SK-N-SH (cell line): ENCODE measurements around the gene PCNX1. TPM values are rescaled to one million over a fixed set of nuclear protein-coding genes. Genes with fewer than 3 reads are reported as not detected.
A peak's percentile ranks its signal among the peaks of the same experiment; 100 is the strongest.

ENCODE experiments used
- CTCF ChIA-PET: fragments of 300-600, 350-600 bp; formaldehyde crosslinking; extraction: SDS; loops from one replicate; lab custom pipeline; 2021; lab: Yijun Ruan, JAX
- POLR2A ChIA-PET: fragments of 350-600 bp; sonication (Branson Sonifier 250); formaldehyde crosslinking; extraction: SDS; loops from one replicate; lab custom pipeline; 2020; ENCODE audit warnings: antibody characterized with exemption, inconsistent platforms; lab: Yijun Ruan, JAX
- DNase-seq: peaks from one replicate; pipeline ENCODE4 v3.0.0; 2012
- H2AFZ ChIP-seq: fragments of 200-600 bp; sonication (generic); 2 replicates; pipeline ENCODE4 v1.8.1; 2016; ENCODE audit warnings: antibody characterized with exemption, mild to moderate bottlenecking, low read depth
- H3F3A ChIP-seq: fragments of 200-600 bp; sonication (generic); replicated peaks from 2 replicates; pipeline ENCODE3; 2016; ENCODE audit warnings: antibody characterized with exemption, mild to moderate bottlenecking; ENCODE audit not compliant: insufficient read depth
- H3K27ac ChIP-seq, 2 experiments: fragments of 200-500 bp in 1 of 2; fragments of 200-600 bp in 1 of 2; sonication (Bioruptor generic) in 1 of 2; sonication (generic), shearing (Covaris generic) in 1 of 2; 2 replicates each; pipeline versions ENCODE4 v1.5.1 to v1.6.1; 2014 to 2016; ENCODE audit warnings: low read depth in 2 of 2, inconsistent platforms in 1 of 2, low read length in 1 of 2, mild to moderate bottlenecking in 1 of 2, mixed read lengths in 1 of 2
- H3K27me3 ChIP-seq: fragments of 200-600 bp; sonication (generic), shearing (Covaris generic); 2 replicates; pipeline ENCODE4 v1.6.1; 2016; ENCODE audit warnings: mixed run types; ENCODE audit not compliant: insufficient read depth
- H3K36me3 ChIP-seq, 2 experiments: fragments of 200-500 bp in 1 of 2; fragments of 200-600 bp in 1 of 2; sonication (Bioruptor generic) in 1 of 2; sonication (generic) in 1 of 2; replicated peaks in 1 of 2; 2 replicates each; pipeline versions ENCODE3 to v1.5.1; 2014 to 2016; ENCODE audit warnings: low read length in 1 of 2, mild to moderate bottlenecking in 1 of 2; ENCODE audit not compliant: insufficient read depth in 2 of 2, control insufficient read depth in 1 of 2
- H3K4me1 ChIP-seq, 2 experiments: fragments of 200-500 bp in 1 of 2; fragments of 200-600 bp in 1 of 2; sonication (Bioruptor generic) in 1 of 2; sonication (generic), shearing (Covaris generic) in 1 of 2; 2 replicates each; pipeline versions ENCODE4 v1.5.1 to v1.6.1; 2014 to 2016; ENCODE audit warnings: low read depth in 1 of 2, low read length in 1 of 2, mixed run types in 1 of 2; ENCODE audit not compliant: insufficient read depth in 2 of 2, control insufficient read depth in 1 of 2
- H3K4me2 ChIP-seq: fragments of 200-600 bp; sonication (generic), shearing (Covaris generic); 2 replicates; pipeline ENCODE4 v1.6.1; 2017; ENCODE audit warnings: mixed run types
- H3K4me3 ChIP-seq, 2 experiments: fragments of 200-500 bp in 1 of 2; fragments of 200-600 bp in 1 of 2; sonication (Bioruptor generic) in 1 of 2; sonication (generic), shearing (Covaris generic) in 1 of 2; 2 replicates each; pipeline versions ENCODE4 v1.5.1 to v1.8.1; 2014 to 2016; ENCODE audit warnings: low read depth in 2 of 2, inconsistent platforms in 1 of 2, low read length in 1 of 2, mild to moderate bottlenecking in 1 of 2, mixed read lengths in 1 of 2, moderate library complexity in 1 of 2
- H3K79me2 ChIP-seq: fragments of 200-600 bp; sonication (generic); 2 replicates; pipeline ENCODE4 v1.8.1; 2017; ENCODE audit warnings: mild to moderate bottlenecking; ENCODE audit not compliant: insufficient read depth
- H3K9ac ChIP-seq: fragments of 200-600 bp; sonication (generic); 2 replicates; pipeline ENCODE4 v1.6.1; 2017; ENCODE audit warnings: mixed run types
- H3K9me2 ChIP-seq: fragments of 200-600 bp; sonication (generic); 2 replicates; pipeline ENCODE4 v1.6.1; 2017; ENCODE audit warnings: mixed run types
- H3K9me3 ChIP-seq: fragments of 200-600 bp; sonication (generic); 2 replicates; pipeline ENCODE4 v1.6.1; 2017; ENCODE audit warnings: mixed run types, mild to moderate bottlenecking, moderate library complexity
- H4K20me1 ChIP-seq: fragments of 200-600 bp; sonication (generic); 2 replicates; pipeline ENCODE4 v1.6.1; 2017; ENCODE audit warnings: mild to moderate bottlenecking, mixed run types; ENCODE audit not compliant: insufficient read depth
- CHD2 ChIP-seq: fragments of 150-350 bp; IDR thresholded peaks from 2 replicates; pipeline ENCODE4 v1.6.1; 2018; ENCODE audit warnings: low read length; ENCODE audit not compliant: partially characterized antibody
- EP300 ChIP-seq, 2 experiments: IDR thresholded peaks; 2 replicates each; pipeline versions ENCODE4 v1.4.0 to v1.6.1; 2012; ENCODE audit warnings: borderline replicate concordance in 1 of 2, low read depth in 1 of 2, low read length in 1 of 2
- FOSL2 ChIP-seq: IDR thresholded peaks from 2 replicates; pipeline ENCODE4 v1.4.0; 2012; ENCODE audit warnings: low read depth, mild to moderate bottlenecking, moderate library complexity, borderline replicate concordance
- JUND ChIP-seq: IDR thresholded peaks from 2 replicates; pipeline ENCODE4 v1.4.0; 2012
- PBX3 ChIP-seq: IDR thresholded peaks from 2 replicates; pipeline ENCODE4; 2012
- TCF12 ChIP-seq: IDR thresholded peaks from 2 replicates; pipeline ENCODE4 v1.4.0; 2012
- USF2 ChIP-seq: fragments of 150-350 bp; IDR thresholded peaks from 2 replicates; pipeline ENCODE4 v1.6.1; 2017; ENCODE audit warnings: antibody characterized with exemption, low read length, low read depth, borderline replicate concordance
- WGBS: methylation state at CpG from one replicate; pipeline ENCODE4 v1.1.6; 2017; ENCODE audit warnings: low lambda C conversion rate; 5-methylcytosine and 5-hydroxymethylcytosine counted together
- polyA plus RNA-seq, 3 experiments: library from polyadenylated mRNA; depleted of rRNA; stranded (reverse); fragments of >200 nt; gene quantifications; 2 replicates each; pipeline ENCODE4 v1.2.3, GENCODE V29; 2012
- TF ChIP-seq, protein P1 (sequence below): fragments of 200-600 bp; sonication (generic); IDR thresholded peaks from 2 replicates; pipeline ENCODE4 v1.6.1; 2017; ENCODE audit warnings: antibody characterized with exemption, mild to moderate bottlenecking, moderate library complexity
- TF ChIP-seq, protein P2 (sequence below): IDR thresholded peaks from 2 replicates; pipeline ENCODE4 v1.6.1; 2012; ENCODE audit warnings: mild to moderate bottlenecking, low read depth, low read length, moderate library complexity
- TF ChIP-seq, protein P3 (sequence below): IDR thresholded peaks from 2 replicates; pipeline ENCODE4 v1.4.0; 2012; ENCODE audit warnings: low read depth

The PCNX1 gene
- polyA plus RNA-seq, 1 of the 3 experiments (the other 2 are of a cell fraction) = 9.4 TPM

DNA sequence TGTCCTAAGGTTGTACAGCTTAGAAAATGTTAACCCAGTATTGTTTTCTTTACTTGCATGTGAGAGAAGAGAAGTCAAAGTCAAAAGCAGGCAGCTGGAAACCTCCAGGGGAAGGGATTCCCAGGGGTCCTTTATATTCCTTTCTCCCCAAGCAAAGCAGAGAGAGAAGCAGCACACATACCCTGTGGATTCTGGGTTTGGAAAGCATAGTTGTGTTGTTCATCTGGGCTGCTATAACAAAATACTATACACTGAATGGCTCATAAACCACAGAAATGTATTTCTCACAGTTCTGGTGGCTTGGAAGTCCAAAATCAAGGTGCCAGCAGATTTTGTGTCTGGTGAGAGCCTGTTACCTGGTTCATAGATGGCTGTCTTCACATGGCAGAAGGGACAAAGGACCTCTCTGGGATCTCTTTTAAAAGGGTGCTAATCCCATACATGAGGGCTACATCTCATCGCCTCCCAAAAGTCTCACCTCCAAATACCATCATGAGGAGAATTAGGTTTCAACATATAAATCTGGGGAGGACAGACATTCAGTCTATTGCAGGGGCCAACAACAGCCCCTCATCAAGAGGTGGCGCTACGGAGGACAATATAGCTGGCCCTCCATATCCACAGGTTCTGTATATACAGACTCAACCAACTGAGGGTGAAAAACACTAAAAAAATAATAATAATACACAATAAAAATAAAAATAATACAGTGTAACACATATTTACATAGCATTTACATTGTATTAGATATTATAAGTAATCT lies 19.3 kb upstream of the PCNX1 start:
- no peaks in the 10 kb centered on the region for H3K9me3 ChIP-seq
- no peaks in the 10 kb centered on the region for H3K9me2 ChIP-seq
- no peaks in the 10 kb centered on the region for H3K36me3 ChIP-seq
- no peaks in the 10 kb centered on the region for H3K27me3 ChIP-seq
- H3F3A ChIP-seq = peaks cover 12% of the 10 kb centered on the region
- no peak for TF ChIP-seq USF2
- TF ChIP-seq, protein P1, sequence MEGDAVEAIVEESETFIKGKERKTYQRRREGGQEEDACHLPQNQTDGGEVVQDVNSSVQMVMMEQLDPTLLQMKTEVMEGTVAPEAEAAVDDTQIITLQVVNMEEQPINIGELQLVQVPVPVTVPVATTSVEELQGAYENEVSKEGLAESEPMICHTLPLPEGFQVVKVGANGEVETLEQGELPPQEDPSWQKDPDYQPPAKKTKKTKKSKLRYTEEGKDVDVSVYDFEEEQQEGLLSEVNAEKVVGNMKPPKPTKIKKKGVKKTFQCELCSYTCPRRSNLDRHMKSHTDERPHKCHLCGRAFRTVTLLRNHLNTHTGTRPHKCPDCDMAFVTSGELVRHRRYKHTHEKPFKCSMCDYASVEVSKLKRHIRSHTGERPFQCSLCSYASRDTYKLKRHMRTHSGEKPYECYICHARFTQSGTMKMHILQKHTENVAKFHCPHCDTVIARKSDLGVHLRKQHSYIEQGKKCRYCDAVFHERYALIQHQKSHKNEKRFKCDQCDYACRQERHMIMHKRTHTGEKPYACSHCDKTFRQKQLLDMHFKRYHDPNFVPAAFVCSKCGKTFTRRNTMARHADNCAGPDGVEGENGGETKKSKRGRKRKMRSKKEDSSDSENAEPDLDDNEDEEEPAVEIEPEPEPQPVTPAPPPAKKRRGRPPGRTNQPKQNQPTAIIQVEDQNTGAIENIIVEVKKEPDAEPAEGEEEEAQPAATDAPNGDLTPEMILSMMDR = 0 out of 2 replicates have a peak, but pooled peaks have one; percentile 6
- peaks cover 3 to 48% of the 10 kb centered on the region in 2 experiments for H3K4me1 ChIP-seq
- ChIA-PET CTCF (interaction anchor here (0.6 to 1.5 kb wide), 3 partner anchors 19 to 85 kb away, joined by 6 to 9 read pairs (median 6); partner anchors contain the start of gene PCNX1), POLR2A (no interaction called here)
- no peak overlapping the region for H3K4me3 ChIP-seq
- H3K9ac ChIP-seq = no peak overlapping the region; the same call in 1 of the 2 replicates
- no peaks in the 10 kb centered on the region for H3K79me2 ChIP-seq
- H3K4me2 ChIP-seq = peak overlapping the region; percentile 26; the same call in 1 of the 2 replicates
- peak overlapping the region in 1 of 2 experiments; percentile 65; a peak in 2 of 4 replicates for H3K27ac ChIP-seq
- 99% methylated on average over 3 of the region's 3 CpGs for WGBS
- peak overlapping the region; percentile 12; the same call in 1 of the 2 replicates for H2AFZ ChIP-seq
- DNase-seq = no peak
- no peaks in the 10 kb centered on the region for H4K20me1 ChIP-seq

DNA sequence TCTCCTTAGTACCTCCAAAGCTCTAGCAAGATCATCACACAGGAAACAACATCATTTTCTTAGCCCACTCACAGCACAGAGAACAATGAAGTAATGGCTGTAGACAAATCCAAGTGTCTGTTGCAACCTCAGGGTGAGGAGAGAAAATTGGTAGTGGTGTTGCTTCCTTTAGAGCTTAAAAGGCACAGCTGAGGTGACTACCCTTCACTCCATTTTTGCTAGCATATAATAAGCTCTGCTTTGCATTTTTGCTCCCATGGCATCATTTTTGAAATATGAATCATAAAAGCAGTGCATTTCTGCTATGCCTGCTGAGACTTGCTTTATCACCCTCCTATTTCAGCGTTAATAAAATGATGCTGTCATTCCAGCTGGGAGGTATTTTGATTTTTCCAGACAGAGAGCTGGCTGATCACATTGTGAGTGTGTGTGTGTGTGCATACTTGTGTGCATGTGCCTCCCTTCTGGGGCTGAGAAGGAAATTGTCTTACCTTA lies 18.5 kb upstream of the PCNX1 start:
- Histone ChIP-seq H3F3A (peaks cover 12% of the 10 kb centered on the region), H3K9me2 (no peaks in the 10 kb centered on the region), H3K79me2 (no peaks in the 10 kb centered on the region), H4K20me1 (no peaks in the 10 kb centered on the region), H3K4me3 (no peak overlapping the region), H3K27ac (peak overlapping the region in 1 of 2 experiments; percentile 65; a peak in 3 of 4 replicates), H3K9ac (peak overlapping the region; percentile 40; the same call in 1 of the 2 replicates), H3K9me3 (no peaks in the 10 kb centered on the region), H3K36me3 (no peaks in the 10 kb centered on the region), H3K4me1 (peaks cover 3 to 39% of the 10 kb centered on the region in 2 experiments), H3K4me2 (peak overlapping the region; percentile 51; the same call in 1 of the 2 replicates), H3K27me3 (no peaks in the 10 kb centered on the region), H2AFZ (peak overlapping the region; percentile 50; the same call in 1 of the 2 replicates)
- WGBS = 5% methylated on average over 1 of the region's 1 CpG
- DNase-seq = no peak
- POLR2A ChIA-PET = no interaction called here
- TF ChIP-seq TCF12 = peak; percentile 69; the same call in 1 of the 2 replicates
- peak; percentile 66; the same call in 1 of the 2 replicates for TF ChIP-seq JUND
- no peak for TF ChIP-seq CHD2
- TF ChIP-seq, protein P2, sequence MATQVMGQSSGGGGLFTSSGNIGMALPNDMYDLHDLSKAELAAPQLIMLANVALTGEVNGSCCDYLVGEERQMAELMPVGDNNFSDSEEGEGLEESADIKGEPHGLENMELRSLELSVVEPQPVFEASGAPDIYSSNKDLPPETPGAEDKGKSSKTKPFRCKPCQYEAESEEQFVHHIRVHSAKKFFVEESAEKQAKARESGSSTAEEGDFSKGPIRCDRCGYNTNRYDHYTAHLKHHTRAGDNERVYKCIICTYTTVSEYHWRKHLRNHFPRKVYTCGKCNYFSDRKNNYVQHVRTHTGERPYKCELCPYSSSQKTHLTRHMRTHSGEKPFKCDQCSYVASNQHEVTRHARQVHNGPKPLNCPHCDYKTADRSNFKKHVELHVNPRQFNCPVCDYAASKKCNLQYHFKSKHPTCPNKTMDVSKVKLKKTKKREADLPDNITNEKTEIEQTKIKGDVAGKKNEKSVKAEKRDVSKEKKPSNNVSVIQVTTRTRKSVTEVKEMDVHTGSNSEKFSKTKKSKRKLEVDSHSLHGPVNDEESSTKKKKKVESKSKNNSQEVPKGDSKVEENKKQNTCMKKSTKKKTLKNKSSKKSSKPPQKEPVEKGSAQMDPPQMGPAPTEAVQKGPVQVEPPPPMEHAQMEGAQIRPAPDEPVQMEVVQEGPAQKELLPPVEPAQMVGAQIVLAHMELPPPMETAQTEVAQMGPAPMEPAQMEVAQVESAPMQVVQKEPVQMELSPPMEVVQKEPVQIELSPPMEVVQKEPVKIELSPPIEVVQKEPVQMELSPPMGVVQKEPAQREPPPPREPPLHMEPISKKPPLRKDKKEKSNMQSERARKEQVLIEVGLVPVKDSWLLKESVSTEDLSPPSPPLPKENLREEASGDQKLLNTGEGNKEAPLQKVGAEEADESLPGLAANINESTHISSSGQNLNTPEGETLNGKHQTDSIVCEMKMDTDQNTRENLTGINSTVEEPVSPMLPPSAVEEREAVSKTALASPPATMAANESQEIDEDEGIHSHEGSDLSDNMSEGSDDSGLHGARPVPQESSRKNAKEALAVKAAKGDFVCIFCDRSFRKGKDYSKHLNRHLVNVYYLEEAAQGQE = no peak
- peak in 1 of 2 experiments; percentile 45; a peak in 1 of 4 replicates for TF ChIP-seq EP300 (IDR thresholded peaks at IDR 0.05; ENCODE audit: borderline replicate concordance in 1 of 2, low read depth in 1 of 2, low read length in 1 of 2)
- TF ChIP-seq FOSL2 = peak; percentile 64
- TF ChIP-seq PBX3 = peak; percentile 78
- TF ChIP-seq, protein P3, sequence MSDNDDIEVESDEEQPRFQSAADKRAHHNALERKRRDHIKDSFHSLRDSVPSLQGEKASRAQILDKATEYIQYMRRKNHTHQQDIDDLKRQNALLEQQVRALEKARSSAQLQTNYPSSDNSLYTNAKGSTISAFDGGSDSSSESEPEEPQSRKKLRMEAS = peak; percentile 58
- CTCF ChIA-PET = interaction anchor here (0.8 to 1.5 kb wide), 3 partner anchors 18 to 84 kb away, joined by 3 to 9 read pairs (median 6); partner anchors contain the start of gene PCNX1
